Measurements from ENCODE around the gene SYT15. TPM values are rescaled to one million over a fixed set of nuclear protein-coding genes. Genes with fewer than 3 reads are reported as not detected.
A peak's percentile ranks its signal among the peaks of the same experiment; 100 is the strongest.

SYT15 gene
- polyA plus RNA-seq, 3 donors, result 0.23 to 0.31 TPM; not detected in 1

DNA sequence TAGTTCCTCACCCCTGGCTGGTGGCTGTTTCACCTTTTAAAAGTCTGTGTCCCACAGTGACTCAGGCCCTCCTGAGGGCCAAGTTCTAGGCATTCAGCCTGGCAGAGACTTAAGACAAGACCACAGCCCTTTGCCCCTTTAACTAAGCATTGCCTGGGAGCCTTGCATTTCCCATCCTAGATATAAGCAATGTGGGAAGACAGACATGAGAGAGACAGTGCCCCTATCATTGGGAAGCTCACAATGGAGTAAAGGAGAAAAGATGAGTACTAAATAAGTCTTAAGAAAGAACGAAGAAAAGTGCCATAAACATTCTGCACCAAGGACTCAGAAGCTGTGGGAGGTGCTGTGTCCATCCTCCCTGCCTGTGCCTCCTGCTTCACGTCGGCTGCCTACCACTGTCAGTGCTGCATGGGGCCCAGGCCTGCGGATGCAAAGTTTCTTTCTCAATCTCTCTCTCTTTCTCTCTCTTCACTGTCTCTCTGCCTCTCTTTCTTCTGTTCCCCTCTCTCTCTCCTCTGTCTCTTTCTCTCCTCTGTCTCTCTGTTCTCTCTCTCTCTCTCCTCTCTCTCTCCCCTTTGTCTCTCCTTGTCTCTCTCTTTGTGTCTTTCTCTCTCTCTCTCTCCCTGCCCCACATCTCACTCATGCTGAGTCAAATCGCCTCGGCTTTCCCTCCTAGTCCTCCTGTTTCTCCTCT is 44.0 kb upstream of the SYT15 start:
- H3K4me1 Mint-ChIP-seq, result no peaks in the 10 kb centered on the region
- Histone ChIP-seq H3K27ac (ENCODE audit: low read depth in 1 of 2, low read length in 2 of 2) (no peak overlapping the region), H2AFZ (ENCODE audit: insufficient read depth, low read depth, low read length, poor library complexity, severe bottlenecking) (no peak overlapping the region), H3K9me3 (replicated peaks in 1 of 2; ENCODE audit: control insufficient read depth in 1 of 2, insufficient read depth in 1 of 2, low read length in 2 of 2) (no peaks in the 10 kb centered on the region), H4K20me1 (ENCODE audit: insufficient read depth, low read length) (no peaks in the 10 kb centered on the region), H3K36me3 (replicated peaks in 1 of 2; ENCODE audit: control insufficient read depth in 1 of 2, insufficient read depth in 2 of 2, low read length in 2 of 2) (no peaks in the 10 kb centered on the region), H3K4me2 (replicated peaks; ENCODE audit: extremely low read depth, low read length, poor library complexity, severe bottlenecking) (no peak overlapping the region), H3K27me3 (ENCODE audit: control insufficient read depth in 2 of 2, insufficient read depth in 2 of 2, low read length in 2 of 2) (peaks cover 10 to 29% of the 10 kb centered on the region in 2 donors), H3K4me3 (replicated peaks in 1 of 3; ENCODE audit: low read depth in 2 of 3, low read length in 3 of 3) (no peak overlapping the region), H3K9ac (ENCODE audit: insufficient read depth, low read length, poor library complexity, severe bottlenecking) (no peak overlapping the region), H3K79me2 (ENCODE audit: insufficient read depth, low read length) (no peaks in the 10 kb centered on the region), H3K4me1 (ENCODE audit: control insufficient read depth in 1 of 2, insufficient read depth in 2 of 2, low read length in 2 of 2) (no peaks in the 10 kb centered on the region)
- H3K9me3 Mint-ChIP-seq, result no peaks in the 10 kb centered on the region
- intact Hi-C loops (cut with micrococcal nuclease), result no loop called here
- DNase-seq, result no peak
- no peaks in the 10 kb centered on the region for H3K36me3 Mint-ChIP-seq
- WGBS (ENCODE audit: insufficient coverage), result 84% methylated on average over 6 of the region's 6 CpGs
- no peak overlapping the region for H3K4me3 Mint-ChIP-seq
- TF ChIP-seq, protein P1, sequence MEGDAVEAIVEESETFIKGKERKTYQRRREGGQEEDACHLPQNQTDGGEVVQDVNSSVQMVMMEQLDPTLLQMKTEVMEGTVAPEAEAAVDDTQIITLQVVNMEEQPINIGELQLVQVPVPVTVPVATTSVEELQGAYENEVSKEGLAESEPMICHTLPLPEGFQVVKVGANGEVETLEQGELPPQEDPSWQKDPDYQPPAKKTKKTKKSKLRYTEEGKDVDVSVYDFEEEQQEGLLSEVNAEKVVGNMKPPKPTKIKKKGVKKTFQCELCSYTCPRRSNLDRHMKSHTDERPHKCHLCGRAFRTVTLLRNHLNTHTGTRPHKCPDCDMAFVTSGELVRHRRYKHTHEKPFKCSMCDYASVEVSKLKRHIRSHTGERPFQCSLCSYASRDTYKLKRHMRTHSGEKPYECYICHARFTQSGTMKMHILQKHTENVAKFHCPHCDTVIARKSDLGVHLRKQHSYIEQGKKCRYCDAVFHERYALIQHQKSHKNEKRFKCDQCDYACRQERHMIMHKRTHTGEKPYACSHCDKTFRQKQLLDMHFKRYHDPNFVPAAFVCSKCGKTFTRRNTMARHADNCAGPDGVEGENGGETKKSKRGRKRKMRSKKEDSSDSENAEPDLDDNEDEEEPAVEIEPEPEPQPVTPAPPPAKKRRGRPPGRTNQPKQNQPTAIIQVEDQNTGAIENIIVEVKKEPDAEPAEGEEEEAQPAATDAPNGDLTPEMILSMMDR (IDR thresholded peaks at IDR 0.05), result no peak
- H3K27me3 Mint-ChIP-seq (ENCODE audit: low read depth in 3 of 3), result peaks cover 18 to 26% (median 21%) of the 10 kb centered on the region in 3 donors
- no peak overlapping the region for H3K27ac Mint-ChIP-seq

DNA sequence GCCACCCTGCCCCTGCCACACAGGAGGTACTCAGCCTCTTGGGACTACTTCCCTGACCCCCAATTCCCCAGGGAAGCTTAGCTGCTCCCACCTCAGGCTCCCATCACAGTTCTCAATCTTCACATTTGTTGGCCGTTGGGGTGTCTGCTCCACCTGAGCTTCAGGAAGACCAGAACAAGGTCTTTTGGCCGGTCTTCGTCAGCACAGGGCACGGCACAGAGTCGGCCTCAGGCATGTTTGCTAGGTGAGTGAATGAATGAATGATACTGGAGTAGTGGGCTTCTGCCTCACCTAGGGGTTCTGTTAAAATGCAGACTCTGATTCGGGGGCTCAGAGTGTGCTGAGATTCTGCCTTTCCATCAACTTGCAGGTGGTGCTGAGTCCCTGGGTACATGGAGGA is 42.8 kb upstream of the SYT15 start:
- Mint-ChIP-seq H3K9me3 (peaks cover 0 to 6% (median 0%) of the 10 kb centered on the region in 7 donors), H3K36me3 (no peaks in the 10 kb centered on the region), H3K27me3 (ENCODE audit: low read depth in 3 of 3) (peaks cover 21 to 36% (median 32%) of the 10 kb centered on the region in 3 donors), H3K4me3 (peak overlapping the region in 1 of 2 donors; percentile 50), H3K27ac (no peak overlapping the region), H3K4me1 (peaks cover 4% of the 10 kb centered on the region)
- DNase-seq, result no peak
- intact Hi-C loops (cut with micrococcal nuclease), result no loop called here
- Histone ChIP-seq H3K4me3 (replicated peaks in 1 of 3; ENCODE audit: low read depth in 2 of 3, low read length in 3 of 3) (no peak overlapping the region), H4K20me1 (ENCODE audit: insufficient read depth, low read length) (no peaks in the 10 kb centered on the region), H3K27ac (ENCODE audit: low read depth in 1 of 2, low read length in 2 of 2) (no peak overlapping the region), H3K4me1 (ENCODE audit: control insufficient read depth in 1 of 2, insufficient read depth in 2 of 2, low read length in 2 of 2) (peaks cover 0 to 2% of the 10 kb centered on the region in 2 donors), H3K9me3 (replicated peaks in 1 of 2; ENCODE audit: control insufficient read depth in 1 of 2, insufficient read depth in 1 of 2, low read length in 2 of 2) (no peaks in the 10 kb centered on the region), H3K27me3 (ENCODE audit: control insufficient read depth in 2 of 2, insufficient read depth in 2 of 2, low read length in 2 of 2) (peaks cover 14 to 40% of the 10 kb centered on the region in 2 donors), H3K36me3 (replicated peaks in 1 of 2; ENCODE audit: control insufficient read depth in 1 of 2, insufficient read depth in 2 of 2, low read length in 2 of 2) (no peaks in the 10 kb centered on the region), H3K79me2 (ENCODE audit: insufficient read depth, low read length) (no peaks in the 10 kb centered on the region), H3K4me2 (replicated peaks; ENCODE audit: extremely low read depth, low read length, poor library complexity, severe bottlenecking) (no peak overlapping the region), H3K9ac (ENCODE audit: insufficient read depth, low read length, poor library complexity, severe bottlenecking) (no peak overlapping the region), H2AFZ (ENCODE audit: insufficient read depth, low read depth, low read length, poor library complexity, severe bottlenecking) (no peak overlapping the region)
- 94% methylated on average over 6 of the region's 6 CpGs for WGBS (ENCODE audit: insufficient coverage)
- TF ChIP-seq, protein P1 (IDR thresholded peaks at IDR 0.05), result no peak
